Neuronal stem cell (in vitro differentiated cells): Measurements from ENCODE around the gene PPFIA1.

Source experiments
- DNase-seq: peaks from one replicate; pipeline ENCODE4 v3.0.0-alpha.2; 2013; ENCODE audit warnings: low spot score
- H2AFZ ChIP-seq: one replicate; pipeline ENCODE4 v1.6.1; 2013; ENCODE audit warnings: mild to moderate bottlenecking, low read length, inconsistent platforms
- H2AK5ac ChIP-seq: 2 replicates; pipeline ENCODE4 v1.6.1; 2013; ENCODE audit warnings: low read depth, mild to moderate bottlenecking, inconsistent platforms, low read length, moderate library complexity, mixed read lengths
- H2BK120ac ChIP-seq: 2 replicates; pipeline ENCODE4 v1.6.1; 2013; ENCODE audit warnings: low read depth, mild to moderate bottlenecking, inconsistent platforms, low read length, moderate library complexity, mixed read lengths
- H2BK12ac ChIP-seq: one replicate; pipeline ENCODE4 v1.6.1; 2013; ENCODE audit warnings: low read length, inconsistent platforms
- H2BK15ac ChIP-seq: 2 replicates; pipeline ENCODE4 v1.6.1; 2013; ENCODE audit warnings: mild to moderate bottlenecking, low read length, inconsistent platforms, mixed read lengths
- H2BK5ac ChIP-seq: one replicate; pipeline ENCODE4 v1.6.1; 2013; ENCODE audit warnings: inconsistent platforms, mild to moderate bottlenecking, low read length, moderate library complexity
- H3K14ac ChIP-seq: one replicate; pipeline ENCODE4 v1.6.1; 2013; ENCODE audit warnings: low read length, inconsistent platforms
- H3K18ac ChIP-seq: 2 replicates; pipeline ENCODE4 v1.6.1; 2013; ENCODE audit warnings: low read length, inconsistent platforms
- H3K23ac ChIP-seq: 2 replicates; pipeline ENCODE4 v1.6.1; 2013; ENCODE audit warnings: low read depth, mild to moderate bottlenecking, mixed read lengths, low read length, inconsistent platforms; ENCODE audit not compliant: poor library complexity
- H3K27ac ChIP-seq: replicated peaks from 3 replicates; pipeline ENCODE4 v1.5.1; 2013; ENCODE audit warnings: low read length, inconsistent platforms
- H3K27me3 ChIP-seq, 3 experiments: 2 replicates each; pipeline ENCODE4 v1.6.1; 2013; ENCODE audit warnings: low read length in 3 of 3, mild to moderate bottlenecking in 2 of 3, inconsistent platforms in 1 of 3, low read depth in 1 of 3, mixed read lengths in 1 of 3, moderate library complexity in 1 of 3; ENCODE audit not compliant: control insufficient read depth in 3 of 3, insufficient read depth in 3 of 3
- H3K36me3 ChIP-seq, 2 donors: replicated peaks in 1 of 2; 2 replicates each; pipeline ENCODE4 v1.6.1; 2013; ENCODE audit warnings: low read length in 2 of 2; ENCODE audit not compliant: control insufficient read depth in 2 of 2, insufficient read depth in 2 of 2
- H3K4ac ChIP-seq: 2 replicates; pipeline ENCODE4 v1.6.1; 2013; ENCODE audit warnings: inconsistent platforms, mild to moderate bottlenecking, low read length, moderate library complexity
- H3K4me1 ChIP-seq, 2 donors: 1 replicate in 1 of 2; 2 replicates in 1 of 2; pipeline ENCODE4 v1.6.1; 2013; ENCODE audit warnings: low read length in 2 of 2, low read depth in 1 of 2; ENCODE audit not compliant: control insufficient read depth in 2 of 2, insufficient read depth in 1 of 2
- H3K4me2 ChIP-seq: one replicate; pipeline ENCODE4 v1.6.1; 2013; ENCODE audit warnings: mild to moderate bottlenecking, low read length, inconsistent platforms; ENCODE audit not compliant: insufficient read depth, poor library complexity, severe bottlenecking
- H3K4me3 ChIP-seq, 2 donors: 2 replicates each; pipeline ENCODE4 v1.5.1; 2013; ENCODE audit warnings: low read length in 2 of 2, mild to moderate bottlenecking in 2 of 2, inconsistent platforms in 1 of 2, moderate library complexity in 1 of 2
- H3K79me1 ChIP-seq: one replicate; pipeline ENCODE4 v1.6.1; 2013; ENCODE audit warnings: low read depth, mild to moderate bottlenecking, inconsistent platforms, low read length, moderate library complexity
- H3K9ac ChIP-seq: one replicate; pipeline ENCODE4 v1.6.1; 2013; ENCODE audit warnings: mild to moderate bottlenecking, low read depth, low read length, inconsistent platforms; ENCODE audit not compliant: poor library complexity
- H3K9me3 ChIP-seq, 2 donors: replicated peaks in 1 of 2; 2 replicates each; pipeline versions ENCODE3 to v1.6.1; 2013; ENCODE audit warnings: low read length in 2 of 2, mild to moderate bottlenecking in 2 of 2, inconsistent platforms in 1 of 2, low read depth in 1 of 2, mixed read lengths in 1 of 2, moderate library complexity in 1 of 2; ENCODE audit not compliant: control insufficient read depth in 2 of 2, insufficient read depth in 1 of 2
- H4K8ac ChIP-seq: one replicate; pipeline ENCODE4 v1.6.1; 2013; ENCODE audit warnings: low read depth, mild to moderate bottlenecking, inconsistent platforms, low read length, moderate library complexity
- H4K91ac ChIP-seq: one replicate; pipeline ENCODE4 v1.6.1; 2013; ENCODE audit warnings: low read length, low read depth, mild to moderate bottlenecking, inconsistent platforms; ENCODE audit not compliant: poor library complexity
- WGBS, 2 donors: extraction: QIAGEN DNeasy Blood & Tissue Kit; methylation state at CpG; one replicate each; pipeline ENCODE4 v1.1.7; 2013; ENCODE audit warnings: missing lambda C conversion rate in 2 of 2, mixed read lengths in 1 of 2; ENCODE audit not compliant: insufficient read length in 2 of 2, insufficient replicate concordance in 1 of 2; ENCODE audit errors: extremely low coverage in 2 of 2; 5-methylcytosine and 5-hydroxymethylcytosine counted together

PPFIA1 gene

DNA sequence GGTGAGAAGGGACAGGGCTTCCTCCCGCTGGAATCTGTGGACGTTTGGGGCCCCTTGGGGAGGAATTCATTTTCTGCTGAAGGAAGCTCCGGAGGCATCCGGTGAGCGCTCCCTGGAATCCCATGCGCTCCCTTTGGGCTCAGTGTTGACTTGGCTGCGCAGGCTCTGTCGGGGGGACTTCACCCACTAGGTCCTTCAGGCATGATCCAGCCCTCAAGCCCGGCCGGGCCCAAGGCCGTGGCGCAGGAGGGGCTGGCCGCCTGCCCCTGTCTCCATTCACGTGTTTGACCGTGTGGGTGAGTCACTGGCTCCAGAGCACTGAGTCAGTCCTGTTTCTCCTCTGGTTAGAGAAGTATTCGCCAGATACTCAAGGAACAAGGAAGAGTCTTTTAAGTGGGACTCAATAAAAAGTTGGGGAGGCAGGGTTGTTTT is 129.2 kb downstream of the PPFIA1 start:
- Histone ChIP-seq H3K4me3 (peak overlapping the region; percentile 97 to 99), H3K36me3 (peaks cover 0 to 32% of the 10 kb centered on the region in 2 donors), H4K8ac (no peak overlapping the region), H3K23ac (peak overlapping the region; percentile 36), H4K91ac (no peak overlapping the region), H3K27ac (no peak overlapping the region), H2BK5ac (no peak overlapping the region), H2BK15ac (no peak overlapping the region), H3K14ac (no peak overlapping the region), H3K4me1 (peaks cover 17% of the 10 kb centered on the region in 2 donors), H3K4ac (no peak overlapping the region), H2AK5ac (peak overlapping the region; percentile 39), H2AFZ (no peak overlapping the region), H3K4me2 (peak overlapping the region; percentile 78), H2BK12ac (no peak overlapping the region), H3K9ac (peak overlapping the region; percentile 97), H3K27me3 (no peaks in the 10 kb centered on the region), H3K79me1 (peaks cover 12% of the 10 kb centered on the region), H3K18ac (no peak overlapping the region), H2BK120ac (no peak overlapping the region), H3K9me3 (peaks cover 0 to 2% of the 10 kb centered on the region in 2 donors)
- no peak for DNase-seq
- WGBS, 2 donors: no CpG with 5 or more reads among the region's 16 CpGs

- no peak overlapping the region for H2BK12ac ChIP-seq
- no peak overlapping the region for H2BK5ac ChIP-seq
- H2AFZ ChIP-seq: no peak overlapping the region
- peaks cover 0 to 2% of the 10 kb centered on the region in 2 donors for H3K9me3 ChIP-seq
- H3K9ac ChIP-seq: no peak overlapping the region
- H3K36me3 ChIP-seq: peaks cover 2 to 32% of the 10 kb centered on the region in 2 donors
- peak overlapping the region; percentile 87 for H3K23ac ChIP-seq
- no peak overlapping the region for H3K4me2 ChIP-seq
- no CpG with 5 or more reads among the region's 8 CpGs for WGBS, 2 donors
- no peak for DNase-seq
- H3K79me1 ChIP-seq: peaks cover 13% of the 10 kb centered on the region
- no peak overlapping the region for H4K91ac ChIP-seq
- no peak overlapping the region for H2BK15ac ChIP-seq
- no peak overlapping the region for H3K4ac ChIP-seq
- no peaks in the 10 kb centered on the region for H3K27me3 ChIP-seq
- H2AK5ac ChIP-seq: no peak overlapping the region
- no peak overlapping the region for H3K18ac ChIP-seq
- no peak overlapping the region for H3K14ac ChIP-seq
- H3K4me3 ChIP-seq: peak overlapping the region; percentile 35 to 99
- H4K8ac ChIP-seq: no peak overlapping the region
- H2BK120ac ChIP-seq: no peak overlapping the region
- H3K27ac ChIP-seq: no peak overlapping the region
- peaks cover 17 to 18% of the 10 kb centered on the region in 2 donors for H3K4me1 ChIP-seq
Measured at GRCh38 chr11:70400643-70401042, 130.2 kb downstream of the PPFIA1 start.

GRCh38 chr11:70402016-70402415 is 131.5 kb downstream of the PPFIA1 start:
- H2AFZ ChIP-seq: no peak overlapping the region
- H3K27ac ChIP-seq: no peak overlapping the region
- H3K4me3 ChIP-seq: no peak overlapping the region
- peaks cover 8 to 42% of the 10 kb centered on the region in 2 donors for H3K36me3 ChIP-seq
- no peak overlapping the region for H4K91ac ChIP-seq
- DNase-seq: no peak
- H3K14ac ChIP-seq: no peak overlapping the region
- no peak overlapping the region for H2BK5ac ChIP-seq
- H3K4me1 ChIP-seq: peaks cover 17 to 18% of the 10 kb centered on the region in 2 donors
- H2BK120ac ChIP-seq: no peak overlapping the region
- H3K4me2 ChIP-seq: no peak overlapping the region
- peaks cover 0 to 2% of the 10 kb centered on the region in 2 donors for H3K9me3 ChIP-seq
- H4K8ac ChIP-seq: no peak overlapping the region
- H3K9ac ChIP-seq: no peak overlapping the region
- H3K23ac ChIP-seq: no peak overlapping the region
- H3K18ac ChIP-seq: no peak overlapping the region
- no peak overlapping the region for H3K4ac ChIP-seq
- no peak overlapping the region for H2BK12ac ChIP-seq
- no peak overlapping the region for H2AK5ac ChIP-seq
- no peaks in the 10 kb centered on the region for H3K27me3 ChIP-seq
- H3K79me1 ChIP-seq: peaks cover 19% of the 10 kb centered on the region
- H2BK15ac ChIP-seq: no peak overlapping the region
- WGBS, 2 donors: no CpG with 5 or more reads among the region's 10 CpGs

DNA sequence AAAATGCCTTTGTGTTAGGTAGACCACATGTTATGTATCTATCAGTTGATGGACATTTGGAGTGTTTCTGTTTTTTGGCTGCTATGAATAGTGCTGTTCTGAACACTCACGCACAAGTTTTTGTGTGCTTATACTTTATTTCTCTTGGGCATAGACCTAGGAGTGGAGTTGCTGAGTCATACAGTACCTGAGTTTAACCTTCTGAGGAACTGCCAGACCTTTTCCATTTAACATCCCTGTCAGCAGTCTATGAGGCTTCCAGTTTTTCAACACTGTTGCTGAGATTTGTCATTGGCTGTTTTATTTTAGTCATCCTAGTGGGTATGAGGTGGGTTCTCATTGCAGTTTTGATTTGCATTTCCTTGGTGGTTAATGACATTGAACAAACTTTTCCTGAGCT is 132.2 kb downstream of the PPFIA1 start:
- Histone ChIP-seq H3K27me3 (no peaks in the 10 kb centered on the region), H3K18ac (no peak overlapping the region), H2AK5ac (no peak overlapping the region), H2BK120ac (no peak overlapping the region), H3K79me1 (peaks cover 21% of the 10 kb centered on the region), H3K4ac (no peak overlapping the region), H3K23ac (no peak overlapping the region), H4K91ac (no peak overlapping the region), H3K36me3 (peaks cover 12 to 49% of the 10 kb centered on the region in 2 donors), H2BK5ac (no peak overlapping the region), H3K9ac (no peak overlapping the region), H4K8ac (no peak overlapping the region), H3K27ac (no peak overlapping the region), H3K4me2 (no peak overlapping the region), H3K14ac (no peak overlapping the region), H2AFZ (no peak overlapping the region), H3K4me1 (peaks cover 12 to 15% of the 10 kb centered on the region in 2 donors), H3K9me3 (peaks cover 0 to 2% of the 10 kb centered on the region in 2 donors), H2BK12ac (no peak overlapping the region), H2BK15ac (no peak overlapping the region), H3K4me3 (no peak overlapping the region)
- WGBS, 2 donors: no CpG with 5 or more reads among the region's 1 CpG
- DNase-seq: no peak
